Dermis microvascular lymphatic vessel endothelial cell (primary cell): Measurements from ENCODE around the gene PHIP. TPM values are rescaled to one million over a fixed set of nuclear protein-coding genes. Genes with fewer than 3 reads are reported as not detected.
A peak's percentile ranks its signal among the peaks of the same experiment; 100 is the strongest.
"Not testable (repeated sequence)": the region's sequence is repeated elsewhere in the genome, so short reads cannot be mapped to it uniquely, and the experiment has no call there.

ENCODE experiments used
- DNase-seq, 2 donors: peaks; one replicate each; pipeline versions ENCODE4 v3.0.0 to v3.0.0-alpha.2; 2010; ENCODE audit warnings: low read depth in 2 of 2
- total RNA-seq: library from RNA; depleted of rRNA; stranded (reverse); fragments of >200 nt; gene quantifications from 2 replicates; pipeline ENCODE4 v1.2.1, GENCODE V29; 2014

PHIP gene
- total RNA-seq, 1 donor from 2014 or later: 15.5 TPM

- DNase-seq: no peak
These were observed 141.5 kb downstream of the PHIP start for GRCh38 chr6:78936515-78936914.

GRCh38 chr6:78935553-78935952 is 142.5 kb downstream of the PHIP start:
- DNase-seq: no peak

GRCh38 chr6:78925317-78925716 is 152.7 kb downstream of the PHIP start:
- DNase-seq: no peak

GRCh38 chr6:78921168-78921567 is 156.9 kb downstream of the PHIP start:
- not testable (repeated sequence) for DNase-seq

GRCh38 chr6:78917788-78918187 is 160.3 kb downstream of the PHIP start:
- no peak for DNase-seq

- DNase-seq: no peak
These were observed 161.6 kb downstream of the PHIP start for GRCh38 chr6:78916411-78916810.

- DNase-seq: no peak
These were observed 166.7 kb downstream of the PHIP start for GRCh38 chr6:78911218-78911940.

- DNase-seq: peak in 1 of 2 donors; percentile 16
These were observed 167.4 kb downstream of the PHIP start for GRCh38 chr6:78910591-78911171.

GRCh38 chr6:78910010-78910409 is 168.0 kb downstream of the PHIP start:
- DNase-seq: no peak

GRCh38 chr6:78909391-78909790 is 168.7 kb downstream of the PHIP start:
- DNase-seq: peak in 1 of 2 donors; percentile 1

- DNase-seq: no peak
These were observed 169.4 kb downstream of the PHIP start for GRCh38 chr6:78908621-78909020.

GRCh38 chr6:78896227-78896626 is 181.8 kb downstream of the PHIP start:
- DNase-seq: no peak

GRCh38 chr6:78889901-78890300 is 188.2 kb downstream of the PHIP start:
- DNase-seq: not testable (repeated sequence)

Other genes with a start within 250 kb of the PHIP start
- gene IRAK1BP1, start 210.7 kb downstream of the PHIP start, total RNA-seq: 1.6 and 1.7 TPM in 2 replicates
- gene HMGN3, start 156.4 kb upstream of the PHIP start, total RNA-seq: 48.8 and 49.4 TPM in 2 replicates